Fibroblast of pulmonary artery (primary cell): ENCODE results near the gene PLCL1.

ENCODE experiments used
- DNase-seq: peaks from one replicate; pipeline ENCODE4 v3.0.0-alpha.2; 2010; ENCODE audit warnings: low read depth
- H3K4me3 ChIP-seq: replicated peaks from 2 replicates; pipeline ENCODE4 v1.5.1; 2011; ENCODE audit warnings: low read depth, mild to moderate bottlenecking, control low read depth, low read length, moderate library complexity
- TF ChIP-seq, protein P1 (sequence below): IDR thresholded peaks from 2 replicates; pipeline ENCODE4 v1.5.1; 2011; ENCODE audit warnings: mild to moderate bottlenecking, control low read depth, low read length, inconsistent platforms; ENCODE audit errors: missing control alignments

Gene PLCL1

DNA sequence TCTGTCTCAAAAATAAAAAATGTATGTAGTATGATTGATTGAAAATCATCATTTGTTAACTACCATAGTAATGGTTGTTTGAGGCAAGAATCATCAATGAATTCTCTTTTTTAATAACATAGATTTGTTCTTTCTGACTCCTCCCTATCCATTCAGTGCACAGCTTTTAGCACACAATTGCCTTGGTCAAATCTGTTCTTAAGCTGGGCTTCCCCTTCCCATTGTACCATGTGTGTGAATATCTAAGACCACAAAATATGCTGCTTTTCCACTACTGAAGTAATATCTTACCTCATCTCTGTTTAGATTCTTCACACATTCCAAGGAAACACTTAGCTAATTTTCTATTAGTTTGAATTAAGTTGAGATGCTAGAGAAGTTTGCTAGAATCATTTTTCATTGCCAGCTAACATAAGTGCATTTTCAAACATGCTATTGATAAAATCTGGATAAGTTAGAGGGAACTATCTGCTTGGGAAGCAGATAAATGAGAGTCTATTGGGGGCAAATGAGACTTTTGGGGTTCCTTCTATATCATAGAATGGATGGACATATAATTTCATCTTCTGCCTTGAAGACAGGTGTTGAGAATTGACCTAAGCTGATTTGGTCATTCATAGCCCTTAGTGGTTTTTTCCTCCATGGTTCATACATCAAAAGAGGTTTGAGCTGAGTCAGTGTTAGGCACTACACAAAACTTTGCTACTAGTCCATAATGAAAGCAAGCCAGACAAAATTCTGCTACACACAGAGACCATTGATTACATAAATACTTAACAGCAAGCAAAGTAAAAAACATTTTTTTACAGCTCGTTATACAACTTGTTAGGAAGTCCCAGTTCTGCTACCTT lies 231.9 kb downstream of the PLCL1 start:
- TF ChIP-seq, protein P1, sequence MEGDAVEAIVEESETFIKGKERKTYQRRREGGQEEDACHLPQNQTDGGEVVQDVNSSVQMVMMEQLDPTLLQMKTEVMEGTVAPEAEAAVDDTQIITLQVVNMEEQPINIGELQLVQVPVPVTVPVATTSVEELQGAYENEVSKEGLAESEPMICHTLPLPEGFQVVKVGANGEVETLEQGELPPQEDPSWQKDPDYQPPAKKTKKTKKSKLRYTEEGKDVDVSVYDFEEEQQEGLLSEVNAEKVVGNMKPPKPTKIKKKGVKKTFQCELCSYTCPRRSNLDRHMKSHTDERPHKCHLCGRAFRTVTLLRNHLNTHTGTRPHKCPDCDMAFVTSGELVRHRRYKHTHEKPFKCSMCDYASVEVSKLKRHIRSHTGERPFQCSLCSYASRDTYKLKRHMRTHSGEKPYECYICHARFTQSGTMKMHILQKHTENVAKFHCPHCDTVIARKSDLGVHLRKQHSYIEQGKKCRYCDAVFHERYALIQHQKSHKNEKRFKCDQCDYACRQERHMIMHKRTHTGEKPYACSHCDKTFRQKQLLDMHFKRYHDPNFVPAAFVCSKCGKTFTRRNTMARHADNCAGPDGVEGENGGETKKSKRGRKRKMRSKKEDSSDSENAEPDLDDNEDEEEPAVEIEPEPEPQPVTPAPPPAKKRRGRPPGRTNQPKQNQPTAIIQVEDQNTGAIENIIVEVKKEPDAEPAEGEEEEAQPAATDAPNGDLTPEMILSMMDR = no peak
- no peak overlapping the region for H3K4me3 ChIP-seq

DNA sequence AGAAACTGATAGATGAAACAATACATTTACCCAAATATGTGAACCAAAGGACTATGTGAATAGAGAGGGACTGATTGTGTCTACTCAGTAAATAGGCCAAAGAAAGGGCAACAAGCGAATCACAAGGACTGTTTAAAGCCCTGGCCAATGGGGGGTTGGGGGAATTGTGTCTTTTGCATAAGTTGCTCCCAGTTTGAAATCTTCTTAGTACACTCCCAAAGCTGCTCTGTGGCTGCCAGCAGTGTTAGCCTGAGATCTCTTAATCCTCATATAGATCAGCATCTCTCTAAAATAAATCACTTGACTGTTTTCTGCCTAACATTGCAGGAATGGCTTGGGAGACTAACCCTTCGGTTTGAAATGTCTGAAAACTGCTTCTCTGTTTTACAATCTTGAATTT lies 236.4 kb downstream of the PLCL1 start:
- TF ChIP-seq, protein P1 = no peak
- H3K4me3 ChIP-seq = no peak overlapping the region
- no peak for DNase-seq

More for the DNA sequence above, 231.9 kb downstream of the PLCL1 start:
- no peak for DNase-seq

DNA sequence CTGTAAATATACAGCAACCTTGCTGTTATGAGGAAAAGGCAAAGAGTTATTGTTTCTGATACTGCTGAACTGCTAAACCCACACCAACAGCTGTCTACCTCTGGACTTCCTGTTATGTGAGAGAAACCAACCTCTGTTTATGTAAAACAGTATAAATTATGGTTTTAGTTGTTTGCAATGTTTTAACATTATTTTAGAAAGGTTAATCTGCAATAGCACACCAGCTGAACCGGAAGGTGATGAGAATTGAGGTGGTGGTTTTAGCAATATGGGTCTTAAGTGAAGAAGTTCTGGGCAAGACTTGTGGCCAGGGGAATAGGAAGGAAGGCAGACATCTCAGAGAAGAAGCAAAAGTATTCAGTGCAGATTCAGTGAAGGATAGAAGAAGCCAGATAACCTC lies 237.8 kb downstream of the PLCL1 start:
- DNase-seq = no peak
- TF ChIP-seq, protein P1 = no peak
- H3K4me3 ChIP-seq = no peak overlapping the region

DNA sequence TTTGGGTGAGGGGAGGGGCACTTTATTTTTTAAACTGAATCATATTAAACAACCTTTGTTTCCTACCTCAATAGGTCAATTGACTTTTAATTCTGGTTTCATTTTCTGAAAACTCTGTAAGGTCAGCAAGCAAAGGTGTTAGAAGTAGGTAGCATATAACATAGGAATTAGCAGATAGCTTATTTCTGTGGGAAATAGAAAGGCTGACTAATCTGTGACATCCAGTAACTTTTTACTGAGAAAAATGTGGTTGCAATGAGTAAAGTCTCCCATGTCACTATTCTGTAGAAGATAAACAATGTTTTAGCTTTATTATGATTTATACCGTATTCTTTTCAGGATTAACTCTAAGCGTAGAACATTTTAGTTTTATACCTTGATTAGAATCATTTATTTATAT lies 240.4 kb downstream of the PLCL1 start:
- TF ChIP-seq, protein P1 = no peak
- no peak for DNase-seq

DNA sequence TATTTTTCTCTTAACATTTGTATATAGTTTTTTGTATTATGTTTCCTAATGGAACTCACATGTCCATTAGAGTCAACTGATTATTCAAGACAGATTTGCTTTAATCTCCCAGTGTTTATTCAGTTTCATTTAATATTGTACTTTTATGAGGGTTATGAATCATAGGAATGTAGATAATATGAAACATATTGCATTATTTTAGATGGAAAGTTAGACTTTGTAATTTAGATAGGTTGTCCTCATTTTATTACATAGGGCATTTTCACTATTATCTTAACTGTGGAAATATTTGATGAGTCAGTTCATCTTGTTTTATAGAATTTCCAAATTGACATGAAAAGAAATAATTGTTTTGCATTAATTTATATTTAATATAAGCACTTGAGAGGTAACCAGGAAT lies 240.8 kb downstream of the PLCL1 start:
- no peak for DNase-seq
- TF ChIP-seq, protein P1 = no peak
- no peak overlapping the region for H3K4me3 ChIP-seq

More for the DNA sequence above, 240.4 kb downstream of the PLCL1 start:
- H3K4me3 ChIP-seq = no peak overlapping the region

DNA sequence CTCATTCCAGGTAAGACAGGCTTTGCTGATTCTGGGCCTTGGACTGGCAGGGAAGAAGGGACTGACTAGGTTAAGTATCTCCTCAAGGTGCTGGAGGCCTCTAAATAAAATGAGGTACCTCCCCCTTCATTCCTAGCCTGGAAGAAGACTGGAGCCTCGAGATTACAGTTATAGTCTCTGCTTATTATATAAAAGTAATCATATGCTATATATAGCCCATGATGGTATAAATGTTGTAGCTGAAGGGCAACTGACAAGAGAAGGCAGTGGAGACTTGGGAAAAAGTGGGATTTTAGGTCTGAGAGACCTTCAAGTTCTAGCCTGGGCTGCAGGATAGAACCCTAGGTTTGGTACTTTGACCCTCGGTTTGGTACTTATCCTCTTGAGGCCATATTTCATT lies 248.3 kb downstream of the PLCL1 start:
- no peak for DNase-seq
- TF ChIP-seq, protein P1 = no peak
- no peak overlapping the region for H3K4me3 ChIP-seq

DNA sequence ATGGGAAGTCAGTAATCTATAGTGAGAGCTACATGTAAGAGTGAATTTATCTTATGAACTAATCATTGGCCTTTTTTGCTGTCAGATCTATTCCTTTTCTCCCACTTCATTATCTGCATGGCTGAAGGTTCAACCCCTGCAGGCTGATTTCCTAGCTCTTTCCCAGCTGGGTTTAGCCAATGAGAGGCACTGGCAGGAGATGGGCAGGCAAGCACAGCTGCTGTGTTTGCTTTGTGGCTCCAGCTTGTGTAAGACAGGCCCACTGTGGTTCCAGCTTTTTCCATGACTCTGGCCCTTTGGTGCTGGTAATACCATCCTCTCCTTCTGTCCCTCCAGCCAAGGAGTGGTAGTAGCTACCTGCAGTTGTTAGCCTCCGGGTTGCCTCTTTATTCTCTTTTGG lies 248.8 kb downstream of the PLCL1 start:
- DNase-seq = no peak
- TF ChIP-seq, protein P1 = no peak
- H3K4me3 ChIP-seq = no peak overlapping the region
